ENCODE data around the gene RADIL. TPM values are rescaled to one million over a fixed set of nuclear protein-coding genes. Genes with fewer than 3 reads are reported as not detected.
A peak's percentile ranks its signal among the peaks of the same experiment; 100 is the strongest.
"Not testable (repeated sequence)": the region's sequence is repeated elsewhere in the genome, so short reads cannot be mapped to it uniquely, and the experiment has no call there.

RADIL gene
- 2.5 TPM for polyA plus RNA-seq (2013, experiment 1 of 2; ENCODE audit: insufficient read length)
- polyA plus RNA-seq (2013, experiment 2 of 2; ENCODE audit: insufficient read length), result 2.3 TPM

GRCh38 chr7:4883372-4884144 lies at the start of gene RADIL:
Gene RADIL (minus strand): TSS chr7:4883716. CDS start chr7:4878139, 5,577 bp downstream.
- DNase-seq, result peak; percentile 91

DNA sequence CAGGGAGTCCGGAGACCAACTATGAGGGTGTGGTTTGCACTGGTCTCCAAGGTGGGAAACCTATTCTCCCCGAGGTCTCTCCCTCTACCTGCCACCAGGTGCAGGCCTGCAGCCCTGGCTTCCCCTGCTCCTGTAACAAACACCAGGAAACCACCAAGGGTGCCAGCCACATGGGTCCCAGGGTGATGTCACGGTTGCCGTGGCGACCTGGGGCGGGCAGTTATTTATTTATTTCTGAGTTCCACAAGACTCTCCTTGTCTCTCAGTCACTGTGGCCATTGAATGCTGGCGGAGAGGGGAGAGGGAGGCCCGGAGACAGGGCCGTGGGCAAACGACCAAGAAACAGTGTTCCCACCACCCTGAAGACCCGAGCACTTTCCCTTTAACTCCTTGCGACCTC lies 48.4 kb upstream of the RADIL start:
- no peak for DNase-seq

GRCh38 chr7:4929005-4929404 lies 45.5 kb upstream of the RADIL start:
- no peak for DNase-seq

- DNase-seq, result no peak
These were observed 44.9 kb upstream of the RADIL start for GRCh38 chr7:4928445-4928844.

GRCh38 chr7:4919969-4920766 lies 36.7 kb upstream of the RADIL start:
- DNase-seq, result no peak

DNA sequence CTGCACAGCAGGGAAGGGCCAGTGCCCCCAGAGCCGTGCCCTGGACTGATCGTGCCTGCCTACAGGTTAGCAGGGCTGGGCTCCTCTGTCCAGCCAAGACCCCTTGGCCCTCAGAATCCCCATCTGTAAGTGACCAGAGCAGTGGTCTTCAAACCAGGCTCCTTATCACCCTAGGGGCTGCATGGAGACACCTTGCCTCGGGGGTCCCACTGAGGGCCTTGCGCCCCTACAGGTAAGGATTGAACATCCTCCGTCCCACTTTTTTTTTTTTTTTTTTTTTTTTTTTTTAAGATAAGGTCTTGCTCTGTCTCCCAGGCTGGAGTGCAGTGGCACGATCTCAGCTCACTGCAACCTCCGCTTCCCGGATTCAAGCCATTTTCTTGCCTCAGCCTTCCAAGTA lies 32.6 kb upstream of the RADIL start:
- no peak for DNase-seq

DNA sequence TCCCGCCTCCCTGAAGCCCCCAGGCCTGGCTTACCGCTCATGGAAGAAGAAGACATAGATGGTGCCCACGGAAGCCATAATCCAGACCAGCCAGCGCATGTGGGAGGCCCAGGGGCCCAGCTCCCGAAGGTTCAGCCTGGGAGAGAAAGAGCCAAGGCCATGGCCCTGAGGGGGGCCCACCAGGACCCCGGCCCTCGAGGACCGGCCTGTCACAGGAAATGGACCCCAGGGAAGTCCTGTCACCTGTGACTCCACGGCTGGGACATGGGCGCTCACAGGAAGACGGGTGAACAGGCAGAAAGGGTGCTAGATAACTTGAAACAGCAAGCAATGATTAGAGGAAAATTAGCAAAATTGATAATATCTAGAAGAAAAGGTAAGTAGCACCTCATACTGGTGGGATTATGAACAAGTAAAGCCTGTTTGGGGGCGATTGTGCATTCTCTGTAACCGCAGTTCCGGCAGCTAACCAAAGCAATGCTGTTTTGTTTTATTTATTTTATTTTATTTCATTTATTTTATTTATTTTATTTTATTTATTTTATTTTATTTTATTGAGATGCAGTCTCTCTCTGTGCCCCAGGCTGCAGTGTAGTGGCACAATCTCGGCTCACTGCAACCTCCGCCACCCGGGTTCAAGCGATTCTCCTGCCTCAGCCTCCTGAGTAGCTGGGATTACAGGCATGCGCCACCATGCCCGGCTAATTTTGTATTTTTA lies 27.8 kb upstream of the RADIL start:
- DNase-seq, result no peak

- no peak for DNase-seq
These were observed 23.2 kb upstream of the RADIL start for GRCh38 chr7:4906682-4907081.

- no peak for DNase-seq
These were observed 21.7 kb upstream of the RADIL start for GRCh38 chr7:4905171-4905570.

DNA sequence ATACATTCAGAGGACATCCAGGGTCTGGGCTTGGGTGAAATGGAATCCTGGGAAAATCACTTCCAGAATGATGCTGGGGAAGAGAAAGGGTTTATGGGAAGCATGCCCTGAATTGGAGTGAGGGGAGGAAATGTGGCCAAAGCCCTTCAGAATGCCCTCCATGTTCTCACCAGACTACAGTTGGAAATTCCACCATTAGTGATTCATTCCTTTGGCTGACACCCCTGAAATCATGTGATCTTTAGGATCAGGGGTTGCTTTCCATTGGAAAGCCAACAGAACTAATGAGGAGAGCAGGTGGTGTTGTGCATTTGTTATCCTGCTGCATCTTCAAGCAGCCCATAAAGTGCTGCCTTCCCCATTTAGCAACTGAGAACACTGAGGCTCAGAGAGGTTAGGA lies 20.8 kb upstream of the RADIL start:
- no peak for DNase-seq

DNA sequence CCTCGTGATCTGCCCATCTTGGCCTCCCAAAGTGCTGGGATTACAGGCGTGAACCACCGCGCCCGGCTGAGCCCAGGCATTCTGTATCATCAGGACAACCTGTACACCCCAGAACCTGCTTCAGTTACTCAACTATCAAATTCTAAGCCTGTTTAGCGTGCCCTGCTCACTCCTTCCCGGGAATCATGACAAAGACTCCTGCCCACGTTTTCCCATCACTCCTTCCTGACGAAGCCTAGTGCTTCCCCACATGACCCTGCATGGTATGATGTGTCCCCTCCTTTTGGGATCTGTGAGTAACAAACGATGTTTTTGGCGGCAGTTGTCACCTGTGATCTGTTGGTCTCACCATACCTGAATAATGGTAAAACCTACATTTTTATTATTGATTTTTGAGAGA lies 12.2 kb upstream of the RADIL start:
- no peak for DNase-seq

DNA sequence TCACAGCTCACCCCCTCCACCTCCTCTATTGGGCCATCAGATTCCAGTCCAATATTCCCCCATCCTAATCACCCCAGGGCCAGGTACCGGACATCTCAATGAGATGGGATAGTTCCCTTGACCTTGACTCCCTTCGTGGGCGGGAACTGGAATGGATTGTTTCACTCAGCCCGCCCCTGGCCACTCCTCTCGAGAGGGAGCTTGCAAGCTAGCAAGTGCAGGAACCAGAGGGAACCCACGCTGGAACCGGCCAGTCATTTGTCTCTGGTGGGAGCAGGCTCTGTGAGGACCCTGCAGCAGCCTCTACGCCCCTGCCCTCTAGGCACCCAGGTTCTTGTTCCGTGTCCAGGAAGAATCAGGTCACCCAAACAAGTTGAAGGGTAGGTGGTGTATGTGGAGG lies 11.0 kb upstream of the RADIL start:
- no peak for DNase-seq

- DNase-seq, result no peak
These were observed 10.5 kb upstream of the RADIL start for GRCh38 chr7:4893929-4894475.

DNA sequence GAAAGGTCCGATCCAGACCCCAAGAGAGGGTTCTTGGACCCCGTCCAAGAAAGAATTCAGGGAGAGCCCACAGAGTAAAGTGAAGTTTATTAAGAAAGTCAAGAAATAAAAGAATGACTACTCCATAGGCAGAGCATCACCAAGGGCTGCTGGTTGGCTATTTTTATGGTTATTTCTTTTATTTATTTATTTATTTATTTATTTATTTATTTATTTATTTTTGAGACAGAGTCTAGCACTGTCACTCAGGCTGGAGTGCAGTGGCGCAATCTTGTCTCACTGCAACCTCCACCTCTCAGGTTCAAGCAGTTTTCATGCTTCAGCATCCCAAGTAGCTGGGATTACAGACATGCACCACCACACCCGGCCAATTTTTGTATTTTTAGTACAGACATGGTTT lies 9.7 kb upstream of the RADIL start:
- not testable (repeated sequence) for DNase-seq

DNA sequence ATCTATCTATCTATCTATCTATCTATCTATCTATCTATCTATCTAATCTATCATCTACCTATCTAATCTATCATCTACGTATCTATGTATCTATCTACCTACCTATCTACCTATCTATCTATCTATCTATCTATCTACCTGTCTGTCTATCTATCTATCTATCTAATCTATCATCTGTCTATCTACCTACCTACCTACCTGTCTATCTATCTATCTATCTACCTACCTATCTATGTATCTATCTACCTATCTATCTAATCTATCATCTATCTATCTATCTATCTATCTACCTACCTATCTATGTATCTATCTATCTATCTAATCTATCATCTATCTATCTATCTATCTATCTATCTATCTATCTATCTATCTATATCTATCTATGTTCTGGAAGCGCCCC lies 8.0 kb upstream of the RADIL start:
- DNase-seq, result not testable (repeated sequence)

GRCh38 chr7:4889682-4890081 lies 6.2 kb upstream of the RADIL start:
- no peak for DNase-seq

GRCh38 chr7:4888161-4888560 lies 4.6 kb upstream of the RADIL start:
- DNase-seq, result no peak

- no peak for DNase-seq
These were observed 3.2 kb upstream of the RADIL start for GRCh38 chr7:4886671-4887070.

DNA sequence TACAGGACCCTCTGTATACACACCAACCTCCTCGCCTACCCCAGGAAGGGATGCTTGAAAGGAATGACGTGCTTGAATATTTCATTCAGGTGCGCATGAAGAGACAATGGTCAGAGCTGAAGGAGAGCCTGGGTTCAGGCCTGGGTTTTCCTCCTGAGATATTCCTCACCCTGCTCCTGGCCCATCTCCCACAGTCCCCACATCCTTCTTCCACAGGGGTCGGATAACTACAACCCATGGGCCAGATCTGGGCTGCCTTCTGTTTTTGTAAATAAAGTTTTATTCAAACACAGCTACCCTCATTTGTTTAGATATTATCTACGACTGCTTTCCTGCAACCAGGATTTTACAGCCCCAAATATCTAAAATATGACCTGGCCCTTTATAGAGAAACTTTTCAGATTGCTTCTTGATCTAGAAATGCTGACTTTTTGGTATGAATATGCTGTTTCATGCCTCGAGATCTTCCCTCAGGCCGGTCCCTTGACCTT lies 1.8 kb upstream of the RADIL start:
- DNase-seq, result no peak

DNA sequence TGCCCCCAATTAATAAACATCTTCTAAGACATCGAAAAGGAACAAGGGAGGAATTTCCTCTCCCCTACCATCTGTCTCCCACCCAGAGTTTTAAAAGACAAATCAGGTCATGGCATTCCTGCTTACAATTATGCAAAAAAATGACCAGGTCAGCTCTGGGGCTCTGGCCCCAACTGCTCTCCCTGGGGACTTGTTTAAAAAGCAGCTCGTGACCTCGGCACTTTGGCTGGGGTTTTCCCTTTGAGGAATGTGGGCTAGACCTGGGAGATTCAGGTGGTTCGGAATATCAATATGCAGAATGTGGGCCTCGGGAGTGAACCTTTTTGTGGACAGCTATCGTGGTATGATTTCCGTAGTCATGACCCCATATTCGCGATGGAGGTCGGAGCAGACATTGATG lies 648 bp upstream of the RADIL start:
- no peak for DNase-seq

GRCh38 chr7:4883033-4883371 lies 514 bp downstream of the RADIL start:
- DNase-seq, result no peak

DNA sequence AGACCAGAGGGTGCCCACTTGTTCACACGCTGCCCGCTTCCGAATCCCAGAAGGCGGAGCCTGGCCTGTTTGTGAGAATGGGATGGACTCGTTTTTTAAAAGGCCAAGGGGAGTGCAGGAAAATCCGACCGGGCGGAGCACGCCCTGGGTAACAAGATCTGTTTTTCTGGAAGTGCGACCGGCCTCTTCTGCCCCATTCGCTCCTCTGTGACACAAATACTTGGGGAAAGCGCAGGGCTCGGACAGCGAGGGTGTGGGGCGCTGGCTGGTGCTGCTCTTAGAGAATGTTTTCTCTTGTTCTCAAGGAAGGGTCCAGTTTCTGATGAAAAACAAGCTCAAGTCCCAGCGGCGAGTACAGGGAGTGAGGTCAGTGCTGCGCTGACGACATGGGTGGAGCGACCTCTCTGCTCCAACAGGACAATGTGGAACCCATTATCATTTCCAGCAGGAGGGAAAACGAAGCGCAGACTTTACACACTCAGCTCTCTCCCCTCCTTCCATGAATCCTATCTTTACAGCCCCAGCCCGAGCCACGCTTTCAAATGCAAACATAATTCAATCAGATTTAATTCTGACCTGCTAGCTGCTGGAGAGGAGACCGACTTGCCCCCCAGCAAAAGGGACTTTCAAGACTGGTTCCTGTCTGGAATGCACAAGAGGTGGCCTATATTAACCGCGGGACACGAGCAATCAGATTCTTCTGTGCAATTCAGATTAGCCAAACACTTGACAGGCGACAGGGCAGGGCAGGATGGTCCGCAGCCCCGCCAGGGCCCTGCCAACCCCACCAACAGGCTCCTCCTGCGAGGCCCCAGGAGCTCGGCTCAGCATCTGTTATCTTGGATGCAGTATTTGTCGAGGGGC lies 1.1 kb downstream of the RADIL start:
- peak; percentile 77 for DNase-seq
